Right lobe of liver (tissue), 4 donors: Measurements from ENCODE around the gene AGPAT1.
"Not testable (repeated sequence)": the region's sequence is repeated elsewhere in the genome, so short reads cannot be mapped to it uniquely, and the experiment has no call there.

ENCODE experiments used
- POLR2A ChIP-seq: fragments of 450-650 bp; IDR thresholded peaks from one replicate; pipeline ENCODE4 v1.6.1; 2017; ENCODE audit warnings: antibody characterized with exemption, mild to moderate bottlenecking
- TF ChIP-seq, protein P1 (sequence below), 4 donors: fragments of 200-600 bp in 3 of 4; fragments of 450-650 bp in 1 of 4; IDR thresholded peaks; one replicate each; pipeline versions ENCODE4 v1.5.1 to v1.8.0; 2016 to 2022; ENCODE audit warnings: antibody characterized with exemption in 4 of 4, mild to moderate bottlenecking in 2 of 4
- donor health status: DM: no; HTN: no; CAD: no.
- donor health status: DM: no; HTN: no; CAD: no.
- donor health status: DM: no; HTN: yes; CAD: no.

DNA sequence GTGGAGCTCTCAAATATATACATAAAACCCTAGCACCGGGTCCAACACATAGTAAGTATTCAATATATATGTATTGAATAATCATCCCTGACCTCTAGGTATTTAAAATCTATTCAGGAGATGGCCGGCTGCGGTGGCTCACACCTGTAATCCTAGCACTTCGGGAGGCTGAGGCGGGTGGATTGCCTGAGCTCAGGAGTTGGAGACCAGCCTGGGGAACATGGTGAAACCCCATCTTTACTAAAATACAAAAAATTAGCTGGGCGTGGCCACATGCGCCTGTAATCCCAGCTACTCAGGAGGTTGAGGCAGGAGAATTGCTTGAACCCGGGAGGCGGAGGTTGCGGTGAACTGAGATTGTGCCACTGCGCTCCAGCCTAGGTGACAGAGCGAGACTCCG, 17.2 kb upstream of the AGPAT1 start:
- not testable (repeated sequence) for TF ChIP-seq POLR2A
- TF ChIP-seq, protein P1, sequence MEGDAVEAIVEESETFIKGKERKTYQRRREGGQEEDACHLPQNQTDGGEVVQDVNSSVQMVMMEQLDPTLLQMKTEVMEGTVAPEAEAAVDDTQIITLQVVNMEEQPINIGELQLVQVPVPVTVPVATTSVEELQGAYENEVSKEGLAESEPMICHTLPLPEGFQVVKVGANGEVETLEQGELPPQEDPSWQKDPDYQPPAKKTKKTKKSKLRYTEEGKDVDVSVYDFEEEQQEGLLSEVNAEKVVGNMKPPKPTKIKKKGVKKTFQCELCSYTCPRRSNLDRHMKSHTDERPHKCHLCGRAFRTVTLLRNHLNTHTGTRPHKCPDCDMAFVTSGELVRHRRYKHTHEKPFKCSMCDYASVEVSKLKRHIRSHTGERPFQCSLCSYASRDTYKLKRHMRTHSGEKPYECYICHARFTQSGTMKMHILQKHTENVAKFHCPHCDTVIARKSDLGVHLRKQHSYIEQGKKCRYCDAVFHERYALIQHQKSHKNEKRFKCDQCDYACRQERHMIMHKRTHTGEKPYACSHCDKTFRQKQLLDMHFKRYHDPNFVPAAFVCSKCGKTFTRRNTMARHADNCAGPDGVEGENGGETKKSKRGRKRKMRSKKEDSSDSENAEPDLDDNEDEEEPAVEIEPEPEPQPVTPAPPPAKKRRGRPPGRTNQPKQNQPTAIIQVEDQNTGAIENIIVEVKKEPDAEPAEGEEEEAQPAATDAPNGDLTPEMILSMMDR (IDR thresholded peaks at IDR 0.05), result not testable (repeated sequence)
